K562 (cell line): ENCODE measurements around the gene ALDH3B2. TPM values are rescaled to one million over a fixed set of nuclear protein-coding genes. Genes with fewer than 3 reads are reported as not detected.

Experiments
- KLF10 ChIP-seq: fragments of 250-450 bp; sonication (Bioruptor Pico); IDR thresholded peaks from 2 replicates; pipeline ENCODE4 v1.6.1; 2021; ENCODE audit warnings: matching md5 sums
- RBM15 ChIP-seq: fragments of 200-400 bp; formaldehyde crosslinking; IDR thresholded peaks from 2 replicates; pipeline ENCODE4 v1.6.1; 2018; ENCODE audit warnings: mild to moderate bottlenecking, low read length, moderate library complexity; ENCODE audit not compliant: insufficient read depth
- SMC3 ChIP-seq: conservative IDR thresholded peaks from 2 replicates; pipeline ENCODE4 v1.6.1; 2011; ENCODE audit warnings: low read depth, low read length, improper control_type of control experiment; ENCODE audit not compliant: insufficient read depth
- polyA plus RNA-seq, 8 experiments: library from polyadenylated mRNA; depleted of rRNA in 4 of 8; stranded (reverse) in 5 of 8; unstranded in 3 of 8; fragments of >200 nt; fragmentation: Nextera tagmentation in 2 of 8; fragmentation: Illumina TruSeq in 1 of 8; extraction: Ambion mirVana in 2 of 8; extraction: Trizol in 1 of 8; gene quantifications; 2 replicates each; pipeline versions ENCODE4 v1.2.1 to v1.2.3, GENCODE V29; 2011 to 2014; ENCODE audit warnings: inconsistent platforms in 1 of 8, missing spikeins in 1 of 8
- total RNA-seq, 7 experiments: library from RNA; depleted of rRNA in 6 of 7; stranded (reverse); fragments of >200 nt in 6 of 7; fragmentation: Illumina TruSeq in 2 of 7; extraction: Trizol in 2 of 7; gene quantifications; 2 replicates each; pipeline versions ENCODE4 v1.2.1 to v1.2.3, GENCODE V29; 2011 to 2021; ENCODE audit warnings: low replicate concordance in 1 of 7
- TF ChIP-seq, protein P1 (sequence below), 2 experiments: fragments of 150-350 bp in 1 of 2; IDR thresholded peaks; 2 replicates each; pipeline ENCODE4 v1.6.1; 2012 to 2016; ENCODE audit warnings: low read depth in 2 of 2, low read length in 2 of 2, mild to moderate bottlenecking in 1 of 2, moderate library complexity in 1 of 2
- TF ChIP-seq, protein P2 (sequence below), 2 experiments: fragments of 250-450 bp in 1 of 2; fragments of 450-650 bp in 1 of 2; sonication (Bioruptor Pico) in 1 of 2; IDR thresholded peaks; 2 replicates each; pipeline versions ENCODE4 v1.6.1 to v1.8.0; 2016 to 2021; ENCODE audit warnings: mild to moderate bottlenecking in 2 of 2, moderate library complexity in 2 of 2, missing compliant biosample characterization in 1 of 2, missing genetic modification characterization in 1 of 2
- TF ChIP-seq, protein P3 (sequence below): fragments of 250-450 bp; sonication (Bioruptor Pico); IDR thresholded peaks from 2 replicates; pipeline ENCODE4 v1.5.0; 2022; ENCODE audit warnings: mild to moderate bottlenecking
- TF ChIP-seq, protein P4 (sequence below), 2 experiments: fragments of 450-650 bp; formaldehyde crosslinking in 1 of 2; IDR thresholded peaks; 2 replicates each; pipeline versions ENCODE4 v1.4.0 to v1.6.1; 2014 to 2020; ENCODE audit warnings: mild to moderate bottlenecking in 2 of 2, borderline replicate concordance in 1 of 2, low read depth in 1 of 2
- TF ChIP-seq, protein P5 (sequence below): fragments of 250-450 bp; sonication (Bioruptor Pico); IDR thresholded peaks from 2 replicates; pipeline ENCODE4 v1.6.1; 2021; ENCODE audit warnings: mild to moderate bottlenecking

The ALDH3B2 gene
- total and polyA plus RNA-seq, 9 of the 15 experiments (the other 6 are each of a cell fraction or from before 2014, with no cell fraction given): not detected

DNA sequence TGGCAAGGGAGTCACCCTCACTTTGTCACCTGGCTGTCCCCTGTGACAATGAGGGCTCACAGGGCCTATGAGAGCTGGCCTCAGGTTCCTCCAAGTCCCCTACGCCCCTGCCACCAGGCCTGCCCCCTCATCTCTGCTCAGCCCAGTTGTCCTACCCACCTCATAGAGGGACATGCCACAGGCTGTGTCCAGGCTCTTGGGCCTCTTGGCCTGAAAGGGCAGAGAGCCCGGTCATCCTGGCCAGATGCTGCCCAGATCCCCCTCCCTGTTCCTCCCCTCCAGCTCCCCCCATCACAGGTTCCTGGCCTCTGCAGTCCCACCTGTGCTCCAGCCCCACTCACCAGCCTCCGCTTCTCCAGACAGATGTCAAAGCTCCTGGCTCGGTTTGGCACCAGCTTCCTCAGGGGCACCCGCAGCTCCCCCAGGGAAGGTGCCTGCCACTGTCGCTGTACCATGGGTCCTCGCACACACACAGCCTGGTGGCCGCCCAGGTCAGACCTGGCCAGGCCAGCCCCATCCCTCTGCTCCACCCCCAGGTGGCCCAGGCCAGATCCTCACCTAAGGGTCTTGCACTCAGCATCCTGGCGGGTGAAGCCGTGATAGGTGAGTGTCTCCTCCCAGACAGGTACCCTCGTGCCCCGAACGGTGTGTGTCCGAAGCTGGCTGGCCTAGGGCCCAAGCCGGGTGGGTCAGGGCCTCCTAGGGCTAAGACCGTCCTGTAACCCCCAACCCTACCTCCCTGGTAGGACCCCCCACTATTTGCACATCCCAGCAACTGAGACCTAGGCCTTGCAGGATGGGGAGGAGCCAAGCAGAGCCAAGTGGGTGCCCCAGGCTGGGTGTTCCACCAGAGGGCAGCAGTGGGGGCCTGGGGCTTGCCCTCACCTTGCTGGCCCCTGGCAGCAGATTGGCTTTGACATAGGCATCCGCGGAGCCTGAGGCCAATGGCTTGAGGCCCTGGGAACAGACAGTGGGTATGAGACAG, 59.4 kb downstream of the ALDH3B2 start (continued):
- TF ChIP-seq, protein P1, sequence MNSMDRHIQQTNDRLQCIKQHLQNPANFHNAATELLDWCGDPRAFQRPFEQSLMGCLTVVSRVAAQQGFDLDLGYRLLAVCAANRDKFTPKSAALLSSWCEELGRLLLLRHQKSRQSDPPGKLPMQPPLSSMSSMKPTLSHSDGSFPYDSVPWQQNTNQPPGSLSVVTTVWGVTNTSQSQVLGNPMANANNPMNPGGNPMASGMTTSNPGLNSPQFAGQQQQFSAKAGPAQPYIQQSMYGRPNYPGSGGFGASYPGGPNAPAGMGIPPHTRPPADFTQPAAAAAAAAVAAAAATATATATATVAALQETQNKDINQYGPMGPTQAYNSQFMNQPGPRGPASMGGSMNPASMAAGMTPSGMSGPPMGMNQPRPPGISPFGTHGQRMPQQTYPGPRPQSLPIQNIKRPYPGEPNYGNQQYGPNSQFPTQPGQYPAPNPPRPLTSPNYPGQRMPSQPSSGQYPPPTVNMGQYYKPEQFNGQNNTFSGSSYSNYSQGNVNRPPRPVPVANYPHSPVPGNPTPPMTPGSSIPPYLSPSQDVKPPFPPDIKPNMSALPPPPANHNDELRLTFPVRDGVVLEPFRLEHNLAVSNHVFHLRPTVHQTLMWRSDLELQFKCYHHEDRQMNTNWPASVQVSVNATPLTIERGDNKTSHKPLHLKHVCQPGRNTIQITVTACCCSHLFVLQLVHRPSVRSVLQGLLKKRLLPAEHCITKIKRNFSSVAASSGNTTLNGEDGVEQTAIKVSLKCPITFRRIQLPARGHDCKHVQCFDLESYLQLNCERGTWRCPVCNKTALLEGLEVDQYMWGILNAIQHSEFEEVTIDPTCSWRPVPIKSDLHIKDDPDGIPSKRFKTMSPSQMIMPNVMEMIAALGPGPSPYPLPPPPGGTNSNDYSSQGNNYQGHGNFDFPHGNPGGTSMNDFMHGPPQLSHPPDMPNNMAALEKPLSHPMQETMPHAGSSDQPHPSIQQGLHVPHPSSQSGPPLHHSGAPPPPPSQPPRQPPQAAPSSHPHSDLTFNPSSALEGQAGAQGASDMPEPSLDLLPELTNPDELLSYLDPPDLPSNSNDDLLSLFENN (IDR thresholded peaks at IDR 0.05; ENCODE audit: low read depth in 2 of 2, low read length in 2 of 2): no peak
- TF ChIP-seq SMC3 (0 out of 2 replicates have a peak, but pooled peaks have one; percentile 14), KLF10 (CRISPR knock-in tag) (no peak), RBM15 (no peak)
- TF ChIP-seq, protein P2, sequence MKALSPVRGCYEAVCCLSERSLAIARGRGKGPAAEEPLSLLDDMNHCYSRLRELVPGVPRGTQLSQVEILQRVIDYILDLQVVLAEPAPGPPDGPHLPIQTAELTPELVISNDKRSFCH (CRISPR knock-in tag; IDR thresholded peaks at IDR 0.05): no peak
- TF ChIP-seq, protein P2 (tag; IDR thresholded peaks at IDR 0.05): no peak
- TF ChIP-seq, protein P3, sequence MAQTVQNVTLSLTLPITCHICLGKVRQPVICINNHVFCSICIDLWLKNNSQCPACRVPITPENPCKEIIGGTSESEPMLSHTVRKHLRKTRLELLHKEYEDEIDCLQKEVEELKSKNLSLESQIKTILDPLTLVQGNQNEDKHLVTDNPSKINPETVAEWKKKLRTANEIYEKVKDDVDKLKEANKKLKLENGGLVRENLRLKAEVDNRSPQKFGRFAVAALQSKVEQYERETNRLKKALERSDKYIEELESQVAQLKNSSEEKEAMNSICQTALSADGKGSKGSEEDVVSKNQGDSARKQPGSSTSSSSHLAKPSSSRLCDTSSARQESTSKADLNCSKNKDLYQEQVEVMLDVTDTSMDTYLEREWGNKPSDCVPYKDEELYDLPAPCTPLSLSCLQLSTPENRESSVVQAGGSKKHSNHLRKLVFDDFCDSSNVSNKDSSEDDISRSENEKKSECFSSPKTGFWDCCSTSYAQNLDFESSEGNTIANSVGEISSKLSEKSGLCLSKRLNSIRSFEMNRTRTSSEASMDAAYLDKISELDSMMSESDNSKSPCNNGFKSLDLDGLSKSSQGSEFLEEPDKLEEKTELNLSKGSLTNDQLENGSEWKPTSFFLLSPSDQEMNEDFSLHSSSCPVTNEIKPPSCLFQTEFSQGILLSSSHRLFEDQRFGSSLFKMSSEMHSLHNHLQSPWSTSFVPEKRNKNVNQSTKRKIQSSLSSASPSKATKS (CRISPR knock-in tag): no peak
- TF ChIP-seq, protein P4, sequence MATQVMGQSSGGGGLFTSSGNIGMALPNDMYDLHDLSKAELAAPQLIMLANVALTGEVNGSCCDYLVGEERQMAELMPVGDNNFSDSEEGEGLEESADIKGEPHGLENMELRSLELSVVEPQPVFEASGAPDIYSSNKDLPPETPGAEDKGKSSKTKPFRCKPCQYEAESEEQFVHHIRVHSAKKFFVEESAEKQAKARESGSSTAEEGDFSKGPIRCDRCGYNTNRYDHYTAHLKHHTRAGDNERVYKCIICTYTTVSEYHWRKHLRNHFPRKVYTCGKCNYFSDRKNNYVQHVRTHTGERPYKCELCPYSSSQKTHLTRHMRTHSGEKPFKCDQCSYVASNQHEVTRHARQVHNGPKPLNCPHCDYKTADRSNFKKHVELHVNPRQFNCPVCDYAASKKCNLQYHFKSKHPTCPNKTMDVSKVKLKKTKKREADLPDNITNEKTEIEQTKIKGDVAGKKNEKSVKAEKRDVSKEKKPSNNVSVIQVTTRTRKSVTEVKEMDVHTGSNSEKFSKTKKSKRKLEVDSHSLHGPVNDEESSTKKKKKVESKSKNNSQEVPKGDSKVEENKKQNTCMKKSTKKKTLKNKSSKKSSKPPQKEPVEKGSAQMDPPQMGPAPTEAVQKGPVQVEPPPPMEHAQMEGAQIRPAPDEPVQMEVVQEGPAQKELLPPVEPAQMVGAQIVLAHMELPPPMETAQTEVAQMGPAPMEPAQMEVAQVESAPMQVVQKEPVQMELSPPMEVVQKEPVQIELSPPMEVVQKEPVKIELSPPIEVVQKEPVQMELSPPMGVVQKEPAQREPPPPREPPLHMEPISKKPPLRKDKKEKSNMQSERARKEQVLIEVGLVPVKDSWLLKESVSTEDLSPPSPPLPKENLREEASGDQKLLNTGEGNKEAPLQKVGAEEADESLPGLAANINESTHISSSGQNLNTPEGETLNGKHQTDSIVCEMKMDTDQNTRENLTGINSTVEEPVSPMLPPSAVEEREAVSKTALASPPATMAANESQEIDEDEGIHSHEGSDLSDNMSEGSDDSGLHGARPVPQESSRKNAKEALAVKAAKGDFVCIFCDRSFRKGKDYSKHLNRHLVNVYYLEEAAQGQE (IDR thresholded peaks at IDR 0.05; ENCODE audit: borderline replicate concordance): peak; percentile 8; the same call in 1 of the 2 replicates
- TF ChIP-seq, protein P4 (CRISPR knock-in tag; IDR thresholded peaks at IDR 0.05; ENCODE audit: low read depth): no peak
- TF ChIP-seq, protein P5, sequence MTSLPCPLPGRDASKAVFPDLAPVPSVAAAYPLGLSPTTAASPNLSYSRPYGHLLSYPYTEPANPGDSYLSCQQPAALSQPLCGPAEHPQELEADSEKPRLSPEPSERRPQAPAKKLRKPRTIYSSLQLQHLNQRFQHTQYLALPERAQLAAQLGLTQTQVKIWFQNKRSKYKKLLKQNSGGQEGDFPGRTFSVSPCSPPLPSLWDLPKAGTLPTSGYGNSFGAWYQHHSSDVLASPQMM (CRISPR knock-in tag): no peak
